SK-N-SH treated with all-trans-retinoic acid at 6 μM for 48 hours (cell line): Measurements from ENCODE around the gene VCP.

ENCODE experiments used
- ATAC-seq: fragments of 200-7000 bp; cut with Tn5 transposase; 3 replicates; pipeline ENCODE4 v1.9.1; 2020; ENCODE audit warnings: mild to moderate bottlenecking, moderate library complexity
- ARNTL ChIP-seq: fragments of 450-650 bp; formaldehyde crosslinking; IDR thresholded peaks from 2 replicates; pipeline ENCODE4 v1.5.0; 2020; ENCODE audit warnings: low read depth, mild to moderate bottlenecking, moderate library complexity, borderline replicate concordance
- BACH2 ChIP-seq: fragments of 250-450 bp; sonication (Bioruptor Pico); IDR thresholded peaks from 2 replicates; pipeline ENCODE4 v1.9.0; 2021; ENCODE audit warnings: mild to moderate bottlenecking, borderline replicate concordance
- CSDC2 ChIP-seq: fragments of 250-450 bp; sonication (Bioruptor Pico); IDR thresholded peaks from 2 replicates; pipeline ENCODE4 v1.5.0; 2020; ENCODE audit warnings: mild to moderate bottlenecking, moderate library complexity
- ESRRG ChIP-seq: fragments of 250-450 bp; sonication (Bioruptor Pico); IDR thresholded peaks from 2 replicates; pipeline ENCODE4 v1.6.1; 2021; ENCODE audit warnings: mild to moderate bottlenecking
- GLIS3 ChIP-seq: fragments of 250-450 bp; sonication (Bioruptor Pico); IDR thresholded peaks from 2 replicates; pipeline ENCODE4 v1.5.0; 2020; ENCODE audit warnings: mild to moderate bottlenecking, moderate library complexity
- ISL1 ChIP-seq: fragments of 250-450 bp; sonication (Bioruptor Pico); IDR thresholded peaks from 2 replicates; pipeline ENCODE4 v2.1.2; 2022; ENCODE audit warnings: mild to moderate bottlenecking, moderate library complexity
- PATZ1 ChIP-seq: fragments of 250-450 bp; sonication (Bioruptor Pico); IDR thresholded peaks from 2 replicates; pipeline ENCODE4 v1.8.0; 2020; ENCODE audit warnings: mild to moderate bottlenecking, moderate library complexity, borderline replicate concordance
- POU6F1 ChIP-seq: fragments of 250-450 bp; sonication (Bioruptor Pico); IDR thresholded peaks from 2 replicates; pipeline ENCODE4 v1.8.0; 2021; ENCODE audit warnings: low read depth, mild to moderate bottlenecking, moderate library complexity, borderline replicate concordance
- PPARA ChIP-seq: fragments of 250-450 bp; sonication (Bioruptor Pico); IDR thresholded peaks from 2 replicates; pipeline ENCODE4 v1.5.0; 2020; ENCODE audit warnings: mild to moderate bottlenecking, borderline replicate concordance
- RARB ChIP-seq: fragments of 250-450 bp; sonication (Bioruptor Pico); IDR thresholded peaks from 2 replicates; pipeline ENCODE4 v1.8.0; 2021; ENCODE audit warnings: mild to moderate bottlenecking, moderate library complexity
- SNAI2 ChIP-seq: fragments of 250-450 bp; sonication (Bioruptor Pico); IDR thresholded peaks from 2 replicates; pipeline ENCODE4 v1.5.0; 2020; ENCODE audit warnings: mild to moderate bottlenecking, moderate library complexity
- TCF4 ChIP-seq: fragments of 250-450 bp; sonication (Bioruptor Pico); IDR thresholded peaks from 2 replicates; pipeline ENCODE4 v1.8.0; 2021; ENCODE audit warnings: mild to moderate bottlenecking, moderate library complexity, borderline replicate concordance
- TOX ChIP-seq: fragments of 250-450 bp; sonication (Bioruptor Pico); IDR thresholded peaks from 2 replicates; pipeline ENCODE4 v1.8.0; 2021; ENCODE audit warnings: mild to moderate bottlenecking, moderate library complexity, borderline replicate concordance
- TSHZ2 ChIP-seq: fragments of 250-450 bp; sonication (Bioruptor Pico); IDR thresholded peaks from 2 replicates; pipeline ENCODE4 v1.5.0; 2020; ENCODE audit warnings: mild to moderate bottlenecking, moderate library complexity
- ZC3H10 ChIP-seq: fragments of 250-450 bp; sonication (Bioruptor Pico); IDR thresholded peaks from 2 replicates; pipeline ENCODE4 v1.5.1; 2021; ENCODE audit warnings: mild to moderate bottlenecking, moderate library complexity
- ZFP3 ChIP-seq: fragments of 250-450 bp; sonication (Bioruptor Pico); IDR thresholded peaks from 2 replicates; pipeline ENCODE4 v1.5.0; 2020; ENCODE audit warnings: mild to moderate bottlenecking, moderate library complexity
- ZFP30 ChIP-seq: fragments of 450-650 bp; formaldehyde crosslinking; IDR thresholded peaks from 2 replicates; pipeline ENCODE4 v1.5.0; 2022; ENCODE audit warnings: mild to moderate bottlenecking, moderate library complexity
- ZNF70 ChIP-seq: fragments of 450-650 bp; formaldehyde crosslinking; IDR thresholded peaks from 2 replicates; pipeline ENCODE4 v1.5.0; 2020; ENCODE audit warnings: mild to moderate bottlenecking, moderate library complexity

VCP gene

GRCh38 chr9:35010351-35010958, 62.0 kb downstream of the VCP start:
- no peak for ATAC-seq
- TF ChIP-seq POU6F1 (CRISPR knock-in tag) (no peak), RARB (CRISPR knock-in tag) (no peak), TCF4 (CRISPR knock-in tag) (no peak), ISL1 (CRISPR knock-in tag) (no peak), TOX (CRISPR knock-in tag) (no peak), ZFP3 (CRISPR knock-in tag) (no peak), PPARA (no peak), ESRRG (CRISPR knock-in tag) (no peak), CSDC2 (no peak), ARNTL (CRISPR knock-in tag) (no peak), GLIS3 (no peak), BACH2 (CRISPR knock-in tag) (no peak), ZFP30 (CRISPR knock-in tag) (no peak), TSHZ2 (no peak), ZNF70 (no peak), PATZ1 (CRISPR knock-in tag) (no peak), SNAI2 (CRISPR knock-in tag) (no peak), ZC3H10 (CRISPR knock-in tag) (no peak)
